Parathyroid adenoma (tissue), 2 donors: ENCODE data around the gene SPATA46.

Experiments used
- H2AFZ ChIP-seq: fragments of 300-600 bp; sonication (generic); one replicate; pipeline ENCODE4 v1.7.0; 2017; ENCODE audit warnings: antibody characterized with exemption, mild to moderate bottlenecking
- H3K27ac ChIP-seq: fragments of 300-600 bp; sonication (generic); one replicate; pipeline ENCODE4 v1.7.0; 2017
- H3K27me3 ChIP-seq: fragments of 300-600 bp; sonication (generic); one replicate; pipeline ENCODE4 v1.7.0; 2017; ENCODE audit warnings: low read length; ENCODE audit not compliant: control insufficient read depth, insufficient read depth
- H3K36me3 ChIP-seq: fragments of 300-600 bp; sonication (generic); one replicate; pipeline ENCODE4 v1.7.0; 2017; ENCODE audit warnings: low read length; ENCODE audit not compliant: control insufficient read depth, insufficient read depth
- H3K4me1 ChIP-seq: fragments of 300-600 bp; sonication (generic); one replicate; pipeline ENCODE4 v1.7.0; 2017; ENCODE audit warnings: control low read depth
- H3K4me2 ChIP-seq: fragments of 300-600 bp; sonication (generic); one replicate; pipeline ENCODE4 v1.7.0; 2017; ENCODE audit warnings: low read length
- H3K4me3 ChIP-seq: fragments of 300-600 bp; sonication (generic); one replicate; pipeline ENCODE4 v1.7.0; 2017; ENCODE audit warnings: low read depth, low read length
- H3K79me2 ChIP-seq: fragments of 300-600 bp; sonication (generic); one replicate; pipeline ENCODE4 v1.7.0; 2017; ENCODE audit warnings: control low read depth
- H3K9ac ChIP-seq: fragments of 300-600 bp; sonication (generic); one replicate; pipeline ENCODE4 v1.7.0; 2017; ENCODE audit warnings: mild to moderate bottlenecking
- H3K9me3 ChIP-seq: fragments of 300-600 bp; sonication (generic); one replicate; pipeline ENCODE4 v1.7.0; 2017; ENCODE audit warnings: low read length; ENCODE audit not compliant: control insufficient read depth
- CTCF ChIP-seq: fragments of 300-600 bp; sonication (generic); IDR thresholded peaks from one replicate; pipeline ENCODE4 v1.7.0; 2017; ENCODE audit warnings: antibody characterized with exemption, mild to moderate bottlenecking
- donor health status: primary hyperparathyroidism.

Gene SPATA46

GRCh38 chr1:162342452-162342983 lies 34.1 kb downstream of the SPATA46 start:
- no peaks in the 10 kb centered on the region for H3K4me1 ChIP-seq
- H2AFZ ChIP-seq, result no peak overlapping the region
- no peaks in the 10 kb centered on the region for H3K79me2 ChIP-seq
- H3K4me2 ChIP-seq, result no peak overlapping the region
- H3K9me3 ChIP-seq, result no peaks in the 10 kb centered on the region
- no peak overlapping the region for H3K27ac ChIP-seq
- no peaks in the 10 kb centered on the region for H3K36me3 ChIP-seq
- no peak overlapping the region for H3K9ac ChIP-seq
- TF ChIP-seq CTCF, result no peak
- H3K4me3 ChIP-seq, result no peak overlapping the region
- no peaks in the 10 kb centered on the region for H3K27me3 ChIP-seq

- H3K79me2 ChIP-seq, result no peaks in the 10 kb centered on the region
- no peaks in the 10 kb centered on the region for H3K36me3 ChIP-seq
- no peak for TF ChIP-seq CTCF
- no peaks in the 10 kb centered on the region for H3K4me1 ChIP-seq
- H3K4me3 ChIP-seq, result no peak overlapping the region
- no peak overlapping the region for H2AFZ ChIP-seq
- H3K27me3 ChIP-seq, result no peaks in the 10 kb centered on the region
- no peak overlapping the region for H3K9ac ChIP-seq
- H3K4me2 ChIP-seq, result no peak overlapping the region
- H3K27ac ChIP-seq, result no peak overlapping the region
- no peaks in the 10 kb centered on the region for H3K9me3 ChIP-seq
These were observed 39.9 kb downstream of the SPATA46 start for GRCh38 chr1:162336621-162337285.

DNA sequence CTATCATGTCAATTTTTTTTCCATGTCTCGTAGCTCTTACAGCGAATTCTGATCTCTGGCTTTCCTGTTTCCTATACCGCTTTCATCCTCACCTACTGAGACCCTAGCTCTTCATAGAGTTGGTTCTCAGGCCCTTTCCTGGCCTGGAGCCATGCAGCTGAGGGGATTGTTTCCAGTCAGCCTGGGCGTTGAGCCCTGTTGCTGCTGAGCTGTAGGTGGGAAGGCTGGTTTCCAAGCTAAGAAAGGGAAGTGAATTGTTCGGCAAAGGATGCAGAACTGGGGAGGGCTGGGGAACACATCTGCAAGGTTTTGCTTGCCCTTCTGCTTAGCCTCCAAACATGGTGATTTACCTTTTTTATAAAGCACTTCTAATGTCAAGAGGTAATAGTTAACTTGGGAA lies 41.5 kb downstream of the SPATA46 start:
- Histone ChIP-seq H3K9ac (no peak overlapping the region), H3K27ac (no peak overlapping the region), H3K36me3 (no peaks in the 10 kb centered on the region), H3K27me3 (no peaks in the 10 kb centered on the region), H2AFZ (no peak overlapping the region), H3K9me3 (no peaks in the 10 kb centered on the region), H3K79me2 (no peaks in the 10 kb centered on the region), H3K4me2 (no peak overlapping the region), H3K4me3 (no peak overlapping the region), H3K4me1 (no peaks in the 10 kb centered on the region)
- TF ChIP-seq CTCF, result no peak

- no peak overlapping the region for H3K9ac ChIP-seq
- H3K27ac ChIP-seq, result no peak overlapping the region
- H3K36me3 ChIP-seq, result no peaks in the 10 kb centered on the region
- no peaks in the 10 kb centered on the region for H3K4me1 ChIP-seq
- no peaks in the 10 kb centered on the region for H3K79me2 ChIP-seq
- no peak overlapping the region for H3K4me3 ChIP-seq
- H3K27me3 ChIP-seq, result no peaks in the 10 kb centered on the region
- H3K9me3 ChIP-seq, result no peaks in the 10 kb centered on the region
- TF ChIP-seq CTCF, result no peak
- H3K4me2 ChIP-seq, result no peak overlapping the region
- no peak overlapping the region for H2AFZ ChIP-seq
These were observed 42.7 kb downstream of the SPATA46 start for GRCh38 chr1:162333991-162334390.

- H3K4me2 ChIP-seq, result no peak overlapping the region
- no peak overlapping the region for H2AFZ ChIP-seq
- H3K27ac ChIP-seq, result no peak overlapping the region
- H3K9ac ChIP-seq, result no peak overlapping the region
- no peaks in the 10 kb centered on the region for H3K79me2 ChIP-seq
- no peaks in the 10 kb centered on the region for H3K9me3 ChIP-seq
- H3K36me3 ChIP-seq, result no peaks in the 10 kb centered on the region
- H3K27me3 ChIP-seq, result no peaks in the 10 kb centered on the region
- TF ChIP-seq CTCF, result no peak
- H3K4me3 ChIP-seq, result no peak overlapping the region
- no peaks in the 10 kb centered on the region for H3K4me1 ChIP-seq
These were observed 46.8 kb downstream of the SPATA46 start for GRCh38 chr1:162329826-162330225.
